ENCODE results near the gene PTGIR. TPM values are rescaled to one million over a fixed set of nuclear protein-coding genes. Genes with fewer than 3 reads are reported as not detected.

The PTGIR gene
- total RNA-seq, 1 donor from 2014 or later, result 0.26 TPM

- DNase-seq (ENCODE audit: low read depth) (no peak), FAIRE-seq (no peak)
- Histone ChIP-seq H3K36me3 (ENCODE audit: control insufficient read depth, insufficient read depth, low read length) (peaks cover 40% of the 10 kb centered on the region), H3K4me3 (ENCODE audit: low read depth, low read length) (no peak overlapping the region), H3K27me3 (ENCODE audit: control insufficient read depth, insufficient read depth, low read length) (no peaks in the 10 kb centered on the region)
- TF ChIP-seq, protein P1, sequence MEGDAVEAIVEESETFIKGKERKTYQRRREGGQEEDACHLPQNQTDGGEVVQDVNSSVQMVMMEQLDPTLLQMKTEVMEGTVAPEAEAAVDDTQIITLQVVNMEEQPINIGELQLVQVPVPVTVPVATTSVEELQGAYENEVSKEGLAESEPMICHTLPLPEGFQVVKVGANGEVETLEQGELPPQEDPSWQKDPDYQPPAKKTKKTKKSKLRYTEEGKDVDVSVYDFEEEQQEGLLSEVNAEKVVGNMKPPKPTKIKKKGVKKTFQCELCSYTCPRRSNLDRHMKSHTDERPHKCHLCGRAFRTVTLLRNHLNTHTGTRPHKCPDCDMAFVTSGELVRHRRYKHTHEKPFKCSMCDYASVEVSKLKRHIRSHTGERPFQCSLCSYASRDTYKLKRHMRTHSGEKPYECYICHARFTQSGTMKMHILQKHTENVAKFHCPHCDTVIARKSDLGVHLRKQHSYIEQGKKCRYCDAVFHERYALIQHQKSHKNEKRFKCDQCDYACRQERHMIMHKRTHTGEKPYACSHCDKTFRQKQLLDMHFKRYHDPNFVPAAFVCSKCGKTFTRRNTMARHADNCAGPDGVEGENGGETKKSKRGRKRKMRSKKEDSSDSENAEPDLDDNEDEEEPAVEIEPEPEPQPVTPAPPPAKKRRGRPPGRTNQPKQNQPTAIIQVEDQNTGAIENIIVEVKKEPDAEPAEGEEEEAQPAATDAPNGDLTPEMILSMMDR (IDR thresholded peaks at IDR 0.05; ENCODE audit: insufficient read depth, low read length, severe bottlenecking), result no peak
Measured at GRCh38 chr19:46607448-46607841, 17.4 kb downstream of the PTGIR start.

GRCh38 chr19:46606681-46607447 lies 18.0 kb downstream of the PTGIR start:
- DNase-seq (ENCODE audit: low read depth) (no peak), FAIRE-seq (no peak)
- no peaks in the 10 kb centered on the region for H3K27me3 ChIP-seq (ENCODE audit: control insufficient read depth, insufficient read depth, low read length)
- H3K36me3 ChIP-seq (ENCODE audit: control insufficient read depth, insufficient read depth, low read length), result peaks cover 40% of the 10 kb centered on the region
- TF ChIP-seq, protein P1 (IDR thresholded peaks at IDR 0.05; ENCODE audit: insufficient read depth, low read length, severe bottlenecking), result no peak
- H3K4me3 ChIP-seq (ENCODE audit: low read depth, low read length), result no peak overlapping the region

DNA sequence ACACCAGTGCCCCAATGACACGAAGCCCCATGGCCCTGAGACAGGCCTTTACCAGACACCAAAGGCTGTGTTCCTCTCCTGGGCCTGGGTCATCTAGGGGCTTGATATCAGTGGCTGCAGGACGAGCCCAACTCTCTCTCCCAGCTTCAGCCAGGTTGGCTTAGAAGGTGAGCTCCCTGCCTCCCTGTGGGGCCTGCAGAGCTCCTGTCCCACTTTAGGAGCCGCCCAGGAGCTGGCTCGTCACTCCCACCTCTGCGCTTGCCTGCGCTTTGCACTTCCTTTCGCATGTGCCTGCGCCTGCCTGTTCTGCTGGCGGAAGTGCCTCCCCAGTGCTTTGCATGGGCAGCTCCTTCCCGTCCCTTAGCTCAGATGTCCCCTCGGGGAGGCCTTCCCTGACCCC lies 18.9 kb downstream of the PTGIR start:
- Histone ChIP-seq H3K27me3 (ENCODE audit: control insufficient read depth, insufficient read depth, low read length) (no peaks in the 10 kb centered on the region), H3K4me3 (ENCODE audit: low read depth, low read length) (no peak overlapping the region), H3K36me3 (ENCODE audit: control insufficient read depth, insufficient read depth, low read length) (peaks cover 40% of the 10 kb centered on the region)
- DNase-seq (ENCODE audit: low read depth), result no peak
- TF ChIP-seq, protein P1 (IDR thresholded peaks at IDR 0.05; ENCODE audit: insufficient read depth, low read length, severe bottlenecking), result no peak
- FAIRE-seq, result no peak

DNA sequence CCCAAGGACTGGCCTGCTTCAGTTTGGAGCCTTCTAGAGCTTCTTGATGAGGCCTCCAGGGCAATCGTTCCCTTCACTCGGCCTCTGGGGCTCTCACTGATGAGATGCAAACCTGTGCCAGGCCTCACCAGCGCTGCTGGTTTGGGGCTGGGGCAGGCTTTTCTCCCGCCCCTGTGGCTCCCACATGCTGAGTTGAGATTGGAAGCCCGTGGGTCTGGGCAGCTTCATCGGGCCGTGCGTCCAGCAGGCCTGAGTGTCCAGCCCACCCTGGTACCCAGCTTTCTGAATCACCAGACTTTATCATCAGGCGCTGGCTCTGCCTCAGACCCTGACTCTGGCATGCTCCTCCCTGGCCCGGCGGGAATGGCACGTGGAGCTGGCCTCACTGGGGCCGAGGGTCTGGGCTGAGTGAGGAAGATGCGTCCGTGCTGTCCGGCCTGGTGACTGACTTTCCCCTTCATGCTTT lies 19.5 kb downstream of the PTGIR start:
- DNase-seq (ENCODE audit: low read depth) (no peak), FAIRE-seq (no peak)
- TF ChIP-seq, protein P1 (IDR thresholded peaks at IDR 0.05; ENCODE audit: insufficient read depth, low read length, severe bottlenecking), result no peak
- H3K36me3 ChIP-seq (ENCODE audit: control insufficient read depth, insufficient read depth, low read length), result peaks cover 40% of the 10 kb centered on the region
- H3K4me3 ChIP-seq (ENCODE audit: low read depth, low read length), result no peak overlapping the region
- H3K27me3 ChIP-seq (ENCODE audit: control insufficient read depth, insufficient read depth, low read length), result no peaks in the 10 kb centered on the region

DNA sequence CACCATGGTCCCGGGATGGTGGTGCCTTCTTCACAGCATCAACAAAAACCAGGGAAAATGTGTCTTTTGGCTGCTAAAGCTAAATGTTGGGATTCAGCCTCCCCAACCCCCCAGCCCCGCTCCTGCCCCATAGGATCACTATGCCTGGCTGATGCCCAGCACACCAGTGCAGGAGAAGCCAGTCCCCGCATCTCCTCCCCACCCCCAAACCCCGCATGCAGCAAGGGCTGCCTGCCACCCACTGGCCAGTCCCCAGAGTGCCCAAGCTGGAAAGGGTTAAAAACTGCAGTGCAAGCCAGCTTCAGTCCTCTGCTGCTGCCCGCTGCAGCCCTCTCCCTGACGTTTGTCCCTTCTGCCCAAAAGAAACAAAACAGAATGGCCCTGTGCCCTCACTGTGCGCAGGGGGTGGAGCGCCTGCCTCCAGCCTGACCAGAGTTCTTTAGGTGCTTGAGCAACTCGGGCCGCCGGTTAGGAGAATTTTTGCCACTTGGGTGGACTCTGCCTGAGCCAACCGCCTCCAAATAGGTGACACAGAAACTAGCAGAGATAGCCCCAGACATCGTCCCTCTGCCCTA lies 20.0 kb downstream of the PTGIR start:
- H3K36me3 ChIP-seq (ENCODE audit: control insufficient read depth, insufficient read depth, low read length), result peaks cover 37% of the 10 kb centered on the region
- H3K27me3 ChIP-seq (ENCODE audit: control insufficient read depth, insufficient read depth, low read length), result no peaks in the 10 kb centered on the region
- H3K4me3 ChIP-seq (ENCODE audit: low read depth, low read length), result no peak overlapping the region
- no peak for FAIRE-seq
- TF ChIP-seq, protein P1 (IDR thresholded peaks at IDR 0.05; ENCODE audit: insufficient read depth, low read length, severe bottlenecking), result no peak
- no peak for DNase-seq (ENCODE audit: low read depth)

Data from bronchial epithelial cell (primary cell).